ENCODE measurements around the gene FOXP2. TPM values are rescaled to one million over a fixed set of nuclear protein-coding genes. Genes with fewer than 3 reads are reported as not detected.
A peak's percentile ranks its signal among the peaks of the same experiment; 100 is the strongest.

Gene FOXP2
- total RNA-seq, 1 donor from 2014 or later = 1.1 TPM

- Histone ChIP-seq H3K9me3 (ENCODE audit: low read depth) (no peaks in the 10 kb centered on the region), H4K20me1 (ENCODE audit: low read depth) (no peaks in the 10 kb centered on the region), H3K4me3 (no peak overlapping the region), H2AFZ (replicated peaks) (no peak overlapping the region), H3K36me3 (no peaks in the 10 kb centered on the region), H3F3A (ENCODE audit: low read depth) (no peaks in the 10 kb centered on the region), H3K27me3 (no peaks in the 10 kb centered on the region), H3K4me2 (no peak overlapping the region), H3K4me1 (peaks cover 17% of the 10 kb centered on the region), H3K27ac (no peak overlapping the region), H3K9ac (no peak overlapping the region), H3K79me2 (ENCODE audit: low read depth) (no peaks in the 10 kb centered on the region)
- H3K27me3 Mint-ChIP-seq (ENCODE audit: insufficient read depth, low read depth) = no peaks in the 10 kb centered on the region
- H3K4me3 Mint-ChIP-seq = no peak overlapping the region
- no peaks in the 10 kb centered on the region for H3K36me3 Mint-ChIP-seq
- no peak for DNase-seq (ENCODE audit: low spot score)
- H3K9me3 Mint-ChIP-seq = no peaks in the 10 kb centered on the region
- no peak overlapping the region for H3K27ac Mint-ChIP-seq
- H3K4me1 Mint-ChIP-seq = peaks cover 9% of the 10 kb centered on the region
- TF ChIP-seq EZH2 (IDR thresholded peaks at IDR 0.05) (no peak), CTCF (IDR thresholded peaks at IDR 0.05) (no peak), EZH2phosphoT487 (IDR thresholded peaks at IDR 0.05) (no peak)
These were observed 173.9 kb downstream of the FOXP2 start for GRCh38 chr7:114588506-114588905.

DNA sequence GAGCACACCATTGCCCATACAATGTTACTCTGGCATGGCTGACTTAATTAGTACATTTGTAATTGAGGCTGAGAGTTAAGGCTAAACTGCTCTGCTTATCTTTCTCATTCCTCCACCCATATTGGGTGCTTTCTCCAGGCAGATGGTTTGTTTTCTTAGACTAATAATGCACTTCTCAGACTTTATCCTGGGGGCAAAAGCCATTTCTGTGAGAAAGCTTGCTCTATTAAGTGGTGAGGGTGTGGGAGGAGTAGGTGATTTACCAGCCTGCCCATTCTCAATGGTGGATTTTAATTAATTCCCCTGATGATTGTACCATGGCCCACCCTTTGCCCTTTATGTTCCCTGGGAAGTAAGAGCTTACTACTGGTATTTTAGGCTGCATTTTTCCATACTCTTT, 174.8 kb downstream of the FOXP2 start:
- H3K27ac ChIP-seq = peak overlapping the region; percentile 39
- no peaks in the 10 kb centered on the region for H3K27me3 ChIP-seq
- no peaks in the 10 kb centered on the region for H3K9me3 ChIP-seq (ENCODE audit: low read depth)
- H3K9me3 Mint-ChIP-seq = no peaks in the 10 kb centered on the region
- H3K4me3 ChIP-seq = no peak overlapping the region
- no peak overlapping the region for H3K27ac Mint-ChIP-seq
- no peaks in the 10 kb centered on the region for H4K20me1 ChIP-seq (ENCODE audit: low read depth)
- peaks cover 17% of the 10 kb centered on the region for H3K4me1 ChIP-seq
- no peaks in the 10 kb centered on the region for H3K79me2 ChIP-seq (ENCODE audit: low read depth)
- H3K27me3 Mint-ChIP-seq (ENCODE audit: insufficient read depth, low read depth) = no peaks in the 10 kb centered on the region
- H2AFZ ChIP-seq (replicated peaks) = peak overlapping the region; percentile 21
- H3K4me1 Mint-ChIP-seq = peaks cover 9% of the 10 kb centered on the region
- H3K4me3 Mint-ChIP-seq = no peak overlapping the region
- no peak overlapping the region for H3K9ac ChIP-seq
- no peaks in the 10 kb centered on the region for H3F3A ChIP-seq (ENCODE audit: low read depth)
- no peaks in the 10 kb centered on the region for H3K36me3 Mint-ChIP-seq
- TF ChIP-seq EZH2 (IDR thresholded peaks at IDR 0.05) (no peak), EZH2phosphoT487 (IDR thresholded peaks at IDR 0.05) (no peak), CTCF (IDR thresholded peaks at IDR 0.05) (no peak)
- peak; percentile 37 for DNase-seq (ENCODE audit: low spot score)
- H3K36me3 ChIP-seq = no peaks in the 10 kb centered on the region
- peak overlapping the region; percentile 37 for H3K4me2 ChIP-seq

- Histone ChIP-seq H3K27me3 (no peaks in the 10 kb centered on the region), H2AFZ (replicated peaks) (no peak overlapping the region), H3K4me1 (peaks cover 17% of the 10 kb centered on the region), H3K9ac (no peak overlapping the region), H3K36me3 (no peaks in the 10 kb centered on the region), H4K20me1 (ENCODE audit: low read depth) (no peaks in the 10 kb centered on the region), H3K4me2 (peak overlapping the region; percentile 37), H3K79me2 (ENCODE audit: low read depth) (no peaks in the 10 kb centered on the region), H3K4me3 (no peak overlapping the region), H3F3A (ENCODE audit: low read depth) (no peaks in the 10 kb centered on the region), H3K9me3 (ENCODE audit: low read depth) (no peaks in the 10 kb centered on the region), H3K27ac (peak overlapping the region; percentile 39)
- Mint-ChIP-seq H3K36me3 (no peaks in the 10 kb centered on the region), H3K9me3 (no peaks in the 10 kb centered on the region), H3K4me1 (peaks cover 9% of the 10 kb centered on the region), H3K27me3 (ENCODE audit: insufficient read depth, low read depth) (no peaks in the 10 kb centered on the region), H3K4me3 (no peak overlapping the region), H3K27ac (no peak overlapping the region)
- DNase-seq (ENCODE audit: low spot score) = peak; percentile 43
- TF ChIP-seq EZH2phosphoT487 (IDR thresholded peaks at IDR 0.05) (no peak), EZH2 (IDR thresholded peaks at IDR 0.05) (no peak), CTCF (IDR thresholded peaks at IDR 0.05) (no peak)
These were observed 175.7 kb downstream of the FOXP2 start for GRCh38 chr7:114590298-114590697.
